ENCODE data around the gene PI4K2B. TPM values are rescaled to one million over a fixed set of nuclear protein-coding genes. Genes with fewer than 3 reads are reported as not detected.
"Not testable (repeated sequence)": the region's sequence is repeated elsewhere in the genome, so short reads cannot be mapped to it uniquely, and the experiment has no call there.

The PI4K2B gene
- total RNA-seq, 1 experiment from 2014 or later = 19.3 TPM

DNA sequence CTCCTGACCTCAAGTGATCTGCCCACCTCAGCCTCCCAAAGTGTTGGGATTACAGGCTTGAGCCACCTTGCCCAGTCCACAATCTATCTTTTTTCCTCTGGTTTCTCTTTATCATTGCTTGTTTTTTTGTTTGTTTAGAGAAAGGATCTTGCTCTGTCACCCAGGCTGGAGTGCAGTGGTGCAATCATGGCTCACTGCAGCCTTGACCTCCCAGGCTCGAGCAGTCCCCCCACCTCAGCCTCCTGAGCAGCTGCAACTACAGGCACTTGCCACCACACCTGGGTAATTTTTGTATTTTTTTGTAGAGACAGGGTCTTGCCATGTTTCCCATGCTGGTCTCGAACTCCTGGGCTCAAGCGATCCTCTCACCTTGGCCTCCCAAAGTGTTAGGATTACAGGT is 94.6 kb downstream of the PI4K2B start:
- H3K4me1 ChIP-seq (ENCODE audit: control insufficient read depth in 1 of 2, insufficient read depth in 2 of 2, low read length in 2 of 2); RAD21 ChIA-PET (ENCODE audit: low non-redundant PET in 1 of 2, low total read pairs in 2 of 2, uncharacterized antibody in 2 of 2, unreplicated experiment in 2 of 2); H3K9ac ChIP-seq (ENCODE audit: low read length); H3K4me3 ChIP-seq (replicated peaks in 1 of 2; ENCODE audit: low read depth in 1 of 2, low read length in 2 of 2); H3K27me3 ChIP-seq (ENCODE audit: insufficient read depth, low read length); H3K27ac ChIP-seq (ENCODE audit: low read depth, low read length); ATAC-seq; CTCF ChIA-PET; POLR2A ChIA-PET; H4K20me1 ChIP-seq (ENCODE audit: insufficient read depth); H3K4me2 ChIP-seq (ENCODE audit: low read length); H2AFZ ChIP-seq (ENCODE audit: low read depth, low read length, poor library complexity, severe bottlenecking); intact Hi-C loops (cut with micrococcal nuclease); H3K36me3 ChIP-seq (ENCODE audit: control insufficient read depth in 1 of 2, insufficient read depth in 2 of 2, low read length in 2 of 2); H3K9me2 ChIP-seq (ENCODE audit: insufficient read depth); DNase-seq (ENCODE audit: low read depth, low spot score); H3K79me2 ChIP-seq (ENCODE audit: insufficient read depth, low read length); BruUV-seq (replicated peaks); H3K9me3 ChIP-seq (ENCODE audit: control insufficient read depth in 1 of 2, insufficient read depth in 1 of 2, low read depth in 1 of 2, low read length in 2 of 2): not testable (repeated sequence)

Other genes with a start within 250 kb of the PI4K2B start
- gene LGI2, start 203.1 kb upstream of the PI4K2B start, total RNA-seq (2021; ENCODE audit: unreplicated experiment) = not detected
- 10.6 TPM for gene SEPSECS, start 73.6 kb upstream of the PI4K2B start, total RNA-seq (2021; ENCODE audit: unreplicated experiment)
- 12.3 TPM for gene ZCCHC4, start 78.7 kb downstream of the PI4K2B start, total RNA-seq (2021; ENCODE audit: unreplicated experiment)
- gene ANAPC4, start 143.2 kb downstream of the PI4K2B start, total RNA-seq (2021; ENCODE audit: unreplicated experiment) = 29.2 TPM